GM21723 (cell line): ENCODE results near the gene ZBTB20.

ENCODE experiments used
- ATAC-seq: cut with Tn5 transposase; IDR thresholded peaks from one replicate; pipeline ENCODE4 v1.9.1; 2021; ENCODE audit warnings: mild to moderate bottlenecking, moderate library complexity; ENCODE audit not compliant: unreplicated experiment

The ZBTB20 gene

DNA sequence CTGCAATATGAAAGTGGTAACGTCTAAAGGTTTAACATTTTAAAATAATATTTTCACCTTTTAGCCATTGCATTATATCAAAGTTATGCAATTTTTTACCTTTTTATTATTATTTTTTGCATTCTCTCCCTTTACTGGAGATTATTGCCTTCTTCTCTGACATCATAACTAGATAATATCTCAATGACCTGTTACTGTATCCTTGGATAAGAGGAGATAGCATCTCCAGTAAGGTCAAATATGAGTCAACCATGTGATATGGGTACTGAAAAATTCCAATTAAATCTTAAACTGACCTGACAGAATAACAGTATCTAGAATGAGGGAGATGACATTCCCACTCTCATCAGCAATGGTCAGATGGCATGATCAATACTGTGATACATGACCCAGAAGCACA is 108.3 kb downstream of the ZBTB20 start:
- no peak for ATAC-seq

DNA sequence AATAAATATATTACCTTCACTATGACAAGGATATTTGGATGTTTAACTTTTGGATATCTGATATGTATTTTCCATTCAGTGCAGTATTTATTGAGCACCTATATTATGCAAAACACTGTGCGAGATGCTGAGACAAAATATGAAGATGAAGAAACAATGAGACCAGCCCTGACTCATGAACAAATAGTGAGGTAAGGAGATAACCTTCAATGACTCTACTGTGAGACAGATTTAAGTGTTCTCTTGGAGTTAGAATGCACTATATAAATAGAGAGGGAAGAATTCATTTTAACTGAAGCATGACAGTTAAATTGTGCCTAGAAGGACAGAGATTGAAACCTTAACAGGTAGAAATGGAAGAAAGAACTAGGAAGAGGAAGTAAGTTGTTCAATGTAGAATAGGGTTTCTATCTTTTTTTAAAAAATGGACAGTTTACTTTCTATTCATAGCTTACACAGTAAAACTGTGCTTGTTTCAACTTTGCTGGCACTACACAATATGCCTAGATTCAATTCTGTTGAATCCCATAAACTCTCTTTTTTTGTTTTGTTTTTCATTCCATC is 124.2 kb downstream of the ZBTB20 start:
- no peak for ATAC-seq

DNA sequence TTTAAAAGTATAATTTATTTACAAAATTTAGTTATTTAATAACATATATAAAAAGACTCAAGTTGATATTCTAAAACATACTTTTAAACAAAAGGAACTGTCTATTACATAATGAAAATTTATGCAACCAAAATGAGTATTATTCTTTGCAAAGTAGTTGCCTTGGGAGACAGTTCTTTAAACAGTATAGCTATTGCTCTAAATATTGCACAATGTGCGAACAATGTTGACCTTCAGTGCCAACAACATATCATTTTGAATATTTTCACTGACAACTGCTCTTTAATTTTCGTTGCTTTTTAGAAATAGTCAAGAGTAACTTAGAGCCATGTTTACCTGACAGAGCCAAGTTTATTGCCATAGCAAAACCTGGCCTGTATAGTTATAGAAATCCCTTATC is 124.9 kb downstream of the ZBTB20 start:
- ATAC-seq: no peak

DNA sequence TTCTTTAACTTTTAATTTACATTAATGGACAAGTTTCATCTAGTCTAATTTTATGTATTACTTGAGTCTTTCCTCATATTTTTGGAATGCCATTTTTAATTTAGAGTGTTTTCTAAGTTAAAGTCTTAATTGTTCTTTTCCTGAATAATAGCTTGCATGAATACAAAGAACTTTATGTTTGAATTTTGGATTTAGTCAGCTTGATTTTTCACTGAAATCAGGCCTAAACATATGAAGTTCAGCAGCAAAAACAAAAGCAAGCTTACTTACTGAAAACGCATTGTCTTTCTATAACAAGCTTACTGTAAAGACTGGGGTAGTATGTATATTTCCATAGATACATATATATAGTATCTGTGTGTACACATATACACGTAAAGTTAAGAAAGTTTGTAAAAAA is 126.0 kb downstream of the ZBTB20 start:
- ATAC-seq: no peak

DNA sequence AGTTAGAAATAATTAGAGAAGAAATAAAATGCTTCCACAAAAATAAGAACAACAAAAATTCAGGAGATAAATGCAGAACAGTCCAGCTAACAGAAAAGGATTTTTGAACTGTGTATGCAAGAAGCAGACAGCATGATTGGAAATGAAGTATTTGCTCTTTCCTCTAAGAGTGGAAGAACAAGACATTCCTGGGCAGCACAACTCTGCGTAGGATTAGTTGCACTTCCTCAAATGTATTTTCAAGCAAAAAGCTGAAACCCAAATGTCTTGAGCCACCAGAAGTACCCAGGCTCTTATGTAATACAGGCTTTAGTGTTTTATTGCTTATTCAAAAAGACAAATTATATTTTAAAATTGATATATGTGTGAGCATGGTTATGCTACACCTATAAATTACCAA is 127.2 kb downstream of the ZBTB20 start:
- peak; percentile 51 for ATAC-seq

DNA sequence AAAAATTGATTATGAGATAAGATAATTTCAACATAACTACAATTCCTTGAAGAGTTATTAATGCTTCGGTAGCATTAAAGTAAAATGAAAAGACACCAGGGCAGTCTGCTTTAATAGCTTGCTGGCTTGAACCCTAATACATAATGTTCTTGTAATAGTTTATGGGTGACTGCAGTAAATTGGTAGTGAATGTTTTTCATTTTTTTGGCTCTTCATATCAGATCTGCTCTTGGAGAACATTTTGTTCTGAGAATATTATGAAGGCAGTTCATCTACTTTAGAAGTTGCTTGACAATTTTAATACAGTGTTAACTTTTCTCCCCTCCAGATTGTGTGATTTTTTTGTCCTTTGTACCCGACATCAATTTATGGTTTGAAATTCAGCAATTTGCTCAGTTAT is 128.4 kb downstream of the ZBTB20 start:
- ATAC-seq: no peak

DNA sequence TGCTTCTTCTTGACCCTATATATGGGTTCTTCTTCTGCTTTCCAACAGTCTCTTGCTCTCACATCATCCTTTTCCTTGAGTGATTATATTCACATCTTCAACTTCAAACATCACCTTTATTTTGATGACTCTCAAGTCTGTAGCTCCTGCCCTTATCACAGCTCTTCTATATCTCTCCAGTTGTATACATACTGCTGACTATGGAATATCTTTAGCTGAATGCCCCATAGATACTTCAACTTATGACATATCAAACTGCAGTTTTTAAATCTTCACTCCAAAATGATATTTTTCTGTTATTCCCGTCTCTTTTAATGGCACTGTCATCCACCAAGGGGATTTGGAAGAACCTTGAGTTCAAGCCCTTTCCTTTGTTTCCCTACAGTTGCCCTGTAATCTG is 139.1 kb downstream of the ZBTB20 start:
- ATAC-seq: no peak

DNA sequence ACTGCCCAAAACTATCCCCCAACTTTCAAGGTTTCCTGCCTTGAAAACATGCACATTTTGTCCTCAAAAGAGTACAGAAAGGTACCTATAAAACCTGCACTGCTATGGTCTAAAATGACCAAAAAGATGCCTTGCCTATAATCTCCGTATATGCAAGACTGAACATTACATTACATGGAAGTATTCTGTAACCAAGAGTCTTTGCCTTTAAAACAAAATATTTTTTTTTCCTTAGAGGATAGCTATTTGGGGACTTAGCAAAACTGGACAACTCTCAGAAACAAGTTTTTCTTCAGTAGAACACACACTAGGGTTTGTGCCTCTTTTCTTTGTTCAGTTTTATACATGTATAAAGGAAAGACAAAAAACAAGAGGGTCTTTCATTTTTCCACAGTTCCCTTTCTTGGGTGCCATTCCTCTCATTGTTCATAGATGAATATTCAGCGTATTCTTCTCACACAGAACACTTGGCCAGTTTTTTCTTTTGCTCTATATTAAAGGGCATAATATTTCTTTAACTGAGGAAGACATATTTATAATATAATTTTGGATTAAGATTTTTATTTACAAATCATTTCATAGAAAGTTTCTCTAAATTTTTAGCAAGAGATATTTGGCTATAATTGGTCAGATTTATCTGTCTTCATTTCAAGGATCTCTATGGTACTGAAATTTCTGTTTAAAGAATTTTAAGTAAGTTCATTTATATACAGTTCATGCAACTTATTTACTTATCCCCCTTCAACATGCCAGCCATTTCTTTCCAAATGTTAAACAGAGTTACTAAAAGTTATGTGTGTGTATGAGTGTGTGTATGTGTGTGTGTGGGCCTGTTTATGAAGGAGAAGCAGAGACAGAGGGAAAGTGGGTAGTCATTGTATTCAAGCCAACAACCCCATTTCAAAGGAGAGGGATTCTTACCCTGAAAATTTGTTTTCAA is 142.6 kb downstream of the ZBTB20 start:
- no peak for ATAC-seq

DNA sequence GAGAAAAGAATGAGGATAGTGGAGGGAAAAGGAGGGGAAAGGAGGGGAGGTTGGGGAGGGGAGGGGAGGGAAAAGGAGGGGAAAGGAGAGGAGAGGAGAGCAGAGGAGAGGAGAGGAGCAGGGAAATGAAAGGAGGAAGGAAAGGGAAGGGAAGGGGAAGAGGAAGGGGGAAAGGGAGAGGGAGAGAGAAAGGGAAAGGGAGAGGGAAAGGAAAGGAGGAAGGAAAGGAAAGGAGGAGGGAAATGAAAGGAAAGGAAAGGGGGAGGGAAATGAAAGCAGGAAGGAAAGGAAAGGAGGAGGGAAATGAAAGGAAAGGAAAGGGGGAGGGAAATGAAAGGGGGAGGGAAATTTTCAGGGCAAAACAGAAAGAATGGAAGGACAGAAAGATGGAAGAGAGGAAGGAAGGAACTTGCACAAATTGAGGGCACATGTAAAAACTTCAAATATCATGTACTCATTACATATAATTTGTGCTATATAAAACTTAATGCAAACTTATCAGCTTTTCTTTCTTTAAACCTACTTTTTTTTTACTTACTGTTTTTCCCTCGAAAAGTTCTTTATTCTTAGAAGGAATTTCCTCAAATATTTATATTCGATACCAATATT is 148.0 kb downstream of the ZBTB20 start:
- ATAC-seq: no peak

DNA sequence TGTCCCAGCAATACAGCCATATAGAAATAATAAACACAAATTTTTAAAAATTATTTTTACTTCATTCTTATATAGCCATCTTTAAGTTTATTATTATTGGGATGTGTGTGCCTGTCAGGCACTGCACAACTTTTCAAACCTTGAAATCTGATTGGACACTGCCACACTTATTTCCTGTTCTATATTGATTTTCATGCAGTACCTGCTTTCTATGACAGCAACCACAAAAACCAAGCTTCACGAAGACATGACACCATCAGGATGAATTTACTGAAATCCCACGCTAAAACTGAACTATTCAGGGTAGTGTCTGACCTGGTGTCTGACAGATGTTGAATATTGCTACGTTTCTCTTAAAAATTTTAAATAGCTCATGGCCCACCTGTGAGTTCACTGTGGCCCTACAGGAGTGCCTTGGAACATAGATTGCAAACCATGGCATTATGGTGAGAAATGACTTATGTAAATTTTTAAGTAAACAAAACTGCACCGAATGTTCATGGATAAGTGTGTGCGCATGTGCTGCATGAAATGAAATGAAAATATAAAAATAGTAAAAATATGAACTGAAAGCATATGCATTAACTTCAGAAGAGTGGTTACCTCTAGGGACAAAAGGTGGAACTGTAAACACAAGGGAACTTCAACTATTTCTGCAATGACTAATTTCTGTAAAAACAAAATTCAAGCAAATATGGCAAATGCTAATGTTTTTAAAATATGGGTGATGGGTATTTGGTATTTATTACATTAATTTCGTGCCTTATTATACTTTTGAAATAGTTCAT is 152.3 kb downstream of the ZBTB20 start:
- no peak for ATAC-seq

DNA sequence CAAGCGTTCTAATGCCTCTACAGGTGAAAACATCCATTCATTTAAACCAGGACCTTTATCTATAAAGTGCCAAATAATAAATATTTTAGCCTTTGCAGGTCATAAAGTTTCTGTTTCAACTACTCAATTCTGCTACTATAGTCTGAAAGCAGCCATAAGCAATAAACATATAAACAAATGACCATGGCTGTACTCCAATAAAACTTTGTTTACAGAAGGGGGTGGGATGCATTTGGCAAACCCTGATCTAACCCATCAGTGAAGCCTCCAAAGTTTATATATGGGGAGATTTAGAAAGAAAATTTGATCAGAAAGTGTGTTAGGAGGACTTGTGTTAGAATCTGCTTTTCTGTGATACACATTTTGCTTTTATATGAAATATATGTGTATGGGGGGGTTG is 161.3 kb downstream of the ZBTB20 start:
- ATAC-seq: no peak

DNA sequence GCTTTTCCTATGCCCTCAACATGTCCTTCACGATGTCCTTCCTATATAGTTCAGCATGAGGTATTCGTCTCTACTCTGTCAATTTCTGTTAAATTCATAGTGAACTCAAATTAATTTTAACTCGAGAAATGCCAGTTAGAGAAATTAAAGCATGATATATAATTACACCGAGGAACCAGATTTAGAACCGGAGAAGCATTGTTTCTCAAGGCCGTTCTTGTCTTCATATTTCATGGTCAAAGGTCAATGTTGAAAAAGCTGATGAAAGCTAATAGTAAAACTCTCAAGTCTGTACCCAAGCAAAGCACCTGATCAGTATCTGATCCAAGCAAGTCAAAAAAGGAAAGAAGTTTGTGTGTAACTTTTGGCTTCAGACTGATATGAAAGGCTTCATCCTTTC is 163.8 kb downstream of the ZBTB20 start:
- no peak for ATAC-seq

DNA sequence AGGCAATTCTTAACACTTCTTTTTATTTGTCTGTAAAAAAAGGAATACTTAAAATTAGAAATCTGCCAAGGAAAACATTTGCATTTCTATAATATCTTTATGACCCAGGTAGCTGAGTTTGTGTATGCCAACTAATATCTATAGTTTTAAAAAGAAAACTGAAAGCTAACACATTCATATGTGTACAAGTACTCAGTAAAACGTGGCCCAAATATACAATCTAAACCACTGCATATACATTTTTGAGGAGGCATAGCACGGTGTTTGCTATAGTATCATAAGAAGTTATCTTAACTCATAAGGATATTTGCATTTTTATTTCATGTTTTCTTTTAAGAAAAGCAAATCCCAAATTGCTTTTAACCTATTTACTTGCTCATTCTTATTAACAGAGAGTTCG is 172.7 kb downstream of the ZBTB20 start:
- ATAC-seq: peak; percentile 90

DNA sequence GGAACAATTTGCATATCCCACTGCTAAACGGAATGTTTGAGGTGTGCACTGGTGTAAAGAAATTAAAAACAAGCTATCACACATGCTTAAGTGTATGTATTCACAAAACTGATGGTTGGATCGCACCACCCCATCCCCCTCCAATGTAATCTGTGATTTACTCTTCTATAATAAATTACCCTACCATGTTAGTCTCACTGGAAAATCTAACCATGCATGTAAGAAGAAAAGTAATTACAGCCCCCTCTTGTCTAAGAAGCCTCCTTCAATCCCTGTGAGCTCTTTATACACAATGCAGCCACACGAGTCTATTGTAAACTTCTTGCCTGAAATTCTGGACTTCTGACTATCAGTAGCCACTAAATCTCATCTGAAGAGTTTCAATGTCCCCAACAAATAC is 173.6 kb downstream of the ZBTB20 start:
- no peak for ATAC-seq

DNA sequence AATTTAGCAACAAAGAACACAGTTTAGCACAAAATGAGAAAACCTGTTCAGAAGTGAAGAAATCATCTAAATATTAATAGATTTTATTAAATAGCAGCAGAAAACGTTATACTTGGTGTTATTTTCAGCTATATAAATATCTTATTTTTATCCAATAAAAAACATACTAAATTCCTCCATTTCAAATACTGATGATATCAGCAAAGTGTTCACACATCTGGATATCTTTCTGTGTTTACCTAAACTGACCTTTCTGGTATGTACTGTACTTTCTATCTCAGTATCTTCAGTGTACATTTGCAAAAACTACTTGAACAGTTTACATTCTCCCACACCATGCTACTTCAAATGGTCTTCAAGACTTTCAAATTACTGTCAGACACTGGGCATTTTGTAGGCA is 179.9 kb downstream of the ZBTB20 start:
- ATAC-seq: no peak

DNA sequence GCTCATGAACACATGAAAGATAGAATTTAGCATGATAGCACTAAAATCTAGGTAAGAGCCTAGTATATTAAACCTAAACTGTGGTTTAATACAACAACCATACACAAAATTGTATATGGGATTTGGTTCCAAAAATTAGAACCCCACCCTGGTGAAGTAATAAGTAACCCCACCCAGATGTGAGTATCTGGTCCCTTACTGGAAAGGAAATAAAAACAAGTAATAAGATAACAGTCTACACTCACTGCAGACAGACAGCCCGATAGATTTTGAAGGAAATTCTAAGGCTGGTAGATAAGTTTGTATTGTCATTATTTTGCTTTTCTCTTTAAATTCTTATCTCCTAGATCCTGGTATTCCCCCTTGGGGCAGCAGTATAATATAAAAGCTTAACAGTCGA is 184.9 kb downstream of the ZBTB20 start:
- ATAC-seq: no peak

DNA sequence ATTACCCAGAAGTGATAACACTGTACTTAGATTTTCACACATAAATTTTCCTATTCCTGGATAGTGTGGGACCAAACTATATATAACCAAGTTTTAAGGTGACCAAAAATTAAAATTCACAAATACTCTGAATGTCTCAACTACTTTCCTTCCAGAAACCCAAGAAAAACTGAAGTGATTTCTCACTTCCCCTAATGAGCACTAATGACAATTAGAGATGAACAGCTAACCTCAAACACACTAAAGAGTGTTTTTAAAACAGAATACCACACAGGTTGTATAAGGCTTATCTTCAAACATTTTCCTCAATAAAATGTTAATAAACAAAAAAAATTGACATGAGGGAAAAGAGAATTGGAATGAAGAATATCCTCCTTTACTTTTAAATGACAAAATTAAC is 188.2 kb downstream of the ZBTB20 start:
- ATAC-seq: peak; percentile 54

DNA sequence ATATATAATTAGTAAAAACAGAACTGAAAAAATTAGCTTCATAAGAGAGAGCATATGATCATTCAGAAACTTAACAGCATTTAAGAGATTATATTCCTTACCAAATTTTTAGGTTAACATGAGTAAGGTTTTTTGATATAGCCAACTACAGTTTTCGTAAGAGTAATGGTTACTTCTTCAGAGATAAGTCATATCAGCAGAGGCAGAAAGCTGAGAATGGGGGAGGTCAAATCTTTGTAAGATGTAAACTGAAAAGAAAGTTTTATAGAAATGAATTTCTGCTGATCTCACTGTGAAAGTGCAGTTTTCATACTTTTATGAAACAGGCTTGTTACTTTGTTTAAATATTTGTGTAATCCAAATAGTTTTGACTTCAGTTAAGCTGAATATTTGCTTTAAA is 193.3 kb downstream of the ZBTB20 start:
- ATAC-seq: no peak

DNA sequence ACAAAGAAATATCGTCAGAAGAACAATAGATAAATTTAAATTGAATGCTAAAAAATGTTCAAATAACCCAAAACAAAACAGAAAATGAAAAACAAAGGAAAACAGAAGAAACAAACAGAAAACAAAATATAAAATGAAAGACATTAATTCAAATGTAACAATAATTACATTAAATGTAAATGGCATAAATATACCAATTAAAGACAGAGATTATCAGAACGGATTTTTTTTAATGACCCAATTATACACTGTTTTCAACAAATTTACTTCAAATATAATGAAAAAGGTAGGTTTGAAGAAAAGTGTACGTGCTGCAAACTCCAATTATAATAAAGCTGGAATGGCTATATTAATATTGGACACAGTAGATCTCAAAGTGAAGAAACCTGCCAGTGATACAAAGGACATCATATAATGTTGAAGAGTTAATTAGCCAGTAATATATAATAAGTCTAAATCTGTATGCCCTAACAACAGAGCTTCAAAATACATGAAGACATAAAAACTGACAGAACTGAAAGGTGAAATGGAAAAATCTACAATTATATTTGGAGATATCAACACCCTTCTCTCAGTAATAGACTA is 193.8 kb downstream of the ZBTB20 start:
- ATAC-seq: no peak

DNA sequence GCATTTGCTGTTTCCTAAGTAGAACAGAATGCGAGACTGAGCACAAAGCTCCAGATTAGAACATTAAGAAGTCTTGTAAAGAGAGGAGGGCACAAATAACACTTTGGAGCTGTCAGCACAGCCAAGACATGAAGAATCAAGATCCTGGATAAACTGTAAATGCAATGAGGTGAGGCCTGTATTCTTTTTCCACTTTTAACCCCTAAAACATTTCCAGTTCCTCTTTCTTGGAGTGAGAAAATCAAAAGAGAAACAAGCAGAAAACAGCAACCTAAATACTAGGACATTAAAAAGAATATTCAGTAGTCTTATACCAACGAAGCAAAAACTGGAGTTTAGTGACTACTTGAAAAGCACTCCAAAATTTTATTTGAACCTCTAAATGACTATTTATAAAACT is 204.3 kb downstream of the ZBTB20 start:
- no peak for ATAC-seq
